C1 segment of cervical spinal cord (tissue), 14 donors: ENCODE measurements around the gene ALOX5.

Source experiments
- DNase-seq, 14 donors: peaks; one replicate each; lab custom pipeline; 2025; lab: John Stamatoyannopoulos, UW

Gene ALOX5

GRCh38 chr10:45443101-45444009, 69.3 kb downstream of the ALOX5 start:
- DNase-seq = no peak

- DNase-seq = no peak
Observed at GRCh38 chr10:45444022-45444421, 70.0 kb downstream of the ALOX5 start.

DNA sequence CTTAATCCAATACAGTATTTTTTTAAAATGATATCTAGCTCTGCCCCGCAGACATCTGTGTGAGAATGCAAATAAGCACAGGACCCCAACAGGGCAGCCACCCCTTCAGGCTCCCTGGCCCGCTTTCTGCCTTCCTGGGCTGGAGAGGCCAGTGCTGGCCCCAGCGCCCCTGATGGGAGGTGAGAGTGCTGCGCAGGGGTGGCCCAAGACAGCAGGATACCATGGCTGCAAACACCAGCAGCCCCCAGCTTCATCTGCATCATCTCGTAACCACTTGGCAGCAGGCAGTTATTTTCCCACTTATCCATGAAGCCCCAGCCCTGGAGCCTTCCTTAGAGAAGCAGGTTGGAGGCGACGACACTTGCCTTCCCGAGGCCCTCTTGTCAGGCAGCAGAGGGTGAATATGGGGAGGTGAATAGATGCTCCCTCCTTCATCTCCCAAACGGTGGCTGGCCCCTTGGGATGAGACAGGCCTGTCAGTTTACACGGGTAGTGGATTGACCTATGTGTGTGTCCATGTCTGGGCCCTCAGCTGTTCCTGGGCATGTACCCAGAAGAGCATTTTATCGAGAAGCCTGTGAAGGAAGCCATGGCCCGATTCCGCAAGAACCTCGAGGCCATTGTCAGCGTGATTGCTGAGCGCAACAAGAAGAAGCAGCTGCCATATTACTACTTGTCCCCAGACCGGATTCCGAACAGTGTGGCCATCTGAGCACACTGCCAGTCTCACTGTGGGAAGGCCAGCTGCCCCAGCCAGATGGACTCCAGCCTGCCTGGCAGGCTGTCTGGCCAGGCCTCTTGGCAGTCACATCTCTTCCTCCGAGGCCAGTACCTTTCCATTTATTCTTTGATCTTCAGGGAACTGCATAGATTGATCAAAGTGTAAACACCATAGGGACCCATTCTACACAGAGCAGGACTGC, 71.2 kb downstream of the ALOX5 start:
- DNase-seq = peak in 7 of 14 donors; percentile 14 to 98 (median 46)

DNA sequence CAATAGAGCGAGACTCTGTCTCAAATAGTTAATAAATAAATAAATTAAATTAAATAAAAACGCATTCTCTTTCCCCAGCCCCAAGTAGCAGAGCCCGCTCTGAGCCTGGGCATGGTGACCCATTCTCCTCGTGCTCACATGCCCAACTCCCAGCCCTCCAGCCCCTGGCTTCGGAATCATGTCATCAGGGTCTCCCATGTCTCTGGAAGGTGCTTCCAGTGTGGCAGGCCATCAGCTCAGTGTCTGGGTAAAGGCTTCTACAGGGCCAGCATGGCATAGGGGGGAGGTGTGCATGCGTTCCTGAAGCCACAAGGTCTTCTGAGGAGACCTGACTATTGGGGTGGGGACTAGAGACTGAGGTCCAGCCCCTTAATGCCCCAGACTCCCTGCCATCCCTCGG, 72.8 kb downstream of the ALOX5 start:
- no peak for DNase-seq

DNA sequence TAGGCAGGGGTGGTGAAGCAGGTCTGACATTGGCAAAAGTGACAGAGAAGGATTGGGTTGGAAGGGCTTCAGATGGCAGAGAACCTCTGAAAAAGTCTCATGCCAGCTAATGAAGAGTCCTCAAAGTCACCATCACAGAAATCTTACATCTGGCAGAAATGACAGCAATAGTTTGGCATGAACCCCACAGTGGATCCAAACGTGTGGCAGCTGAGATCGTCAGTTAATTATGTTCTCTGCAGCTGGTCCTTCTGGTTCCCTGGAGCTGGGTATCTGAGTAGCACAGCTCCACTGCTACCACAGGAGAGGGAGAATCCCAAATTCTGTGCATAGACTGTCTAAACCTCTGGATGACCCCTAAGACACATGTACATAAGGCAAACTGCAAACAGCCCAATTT, 73.4 kb downstream of the ALOX5 start:
- no peak for DNase-seq

GRCh38 chr10:45450866-45451265, 76.8 kb downstream of the ALOX5 start:
- no peak for DNase-seq

DNA sequence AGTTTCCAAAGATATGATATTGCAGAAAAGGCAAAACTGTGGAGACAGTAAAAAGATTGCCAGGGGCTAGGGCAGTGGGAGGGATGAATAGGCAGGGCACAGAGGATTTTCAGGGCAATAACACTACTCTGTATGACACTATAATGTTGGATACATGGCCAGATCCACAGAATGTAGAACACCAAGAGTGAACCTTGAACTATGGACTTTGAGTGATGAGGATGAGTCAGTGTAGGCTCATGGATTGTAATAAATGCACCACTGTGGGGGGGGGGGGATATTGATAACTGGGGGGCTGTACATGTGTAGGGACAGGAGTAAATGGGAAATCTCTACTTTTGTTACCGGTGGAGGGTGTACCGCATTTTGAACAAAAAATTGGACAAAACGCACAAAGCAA, 77.4 kb downstream of the ALOX5 start:
- no peak for DNase-seq

GRCh38 chr10:45452268-45452667, 78.3 kb downstream of the ALOX5 start:
- no peak for DNase-seq

GRCh38 chr10:45452743-45453452, 78.9 kb downstream of the ALOX5 start:
- DNase-seq = no peak

GRCh38 chr10:45453639-45454255, 79.7 kb downstream of the ALOX5 start:
- peak in 1 of 14 donors; percentile 61 for DNase-seq

DNA sequence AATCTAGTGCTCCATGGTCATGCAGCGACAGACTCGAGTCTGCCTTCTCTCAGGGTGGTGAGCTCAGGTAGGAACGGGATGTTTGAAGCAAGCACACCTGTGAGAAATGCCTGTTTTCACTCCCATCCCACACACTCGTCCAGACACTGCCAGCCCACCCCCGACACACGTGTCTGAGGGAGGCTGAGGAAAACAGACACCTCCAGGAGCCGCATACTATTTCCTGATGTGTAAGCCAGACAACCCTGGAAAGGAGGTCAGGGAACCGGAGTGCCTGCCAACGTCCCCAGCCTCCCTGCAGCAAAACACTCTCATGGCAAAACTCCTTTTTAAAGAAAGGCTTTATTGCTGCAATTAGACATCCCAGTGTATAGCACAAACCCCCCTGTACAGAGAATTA, 80.2 kb downstream of the ALOX5 start:
- peak in 1 of 14 donors; percentile 61 for DNase-seq

DNA sequence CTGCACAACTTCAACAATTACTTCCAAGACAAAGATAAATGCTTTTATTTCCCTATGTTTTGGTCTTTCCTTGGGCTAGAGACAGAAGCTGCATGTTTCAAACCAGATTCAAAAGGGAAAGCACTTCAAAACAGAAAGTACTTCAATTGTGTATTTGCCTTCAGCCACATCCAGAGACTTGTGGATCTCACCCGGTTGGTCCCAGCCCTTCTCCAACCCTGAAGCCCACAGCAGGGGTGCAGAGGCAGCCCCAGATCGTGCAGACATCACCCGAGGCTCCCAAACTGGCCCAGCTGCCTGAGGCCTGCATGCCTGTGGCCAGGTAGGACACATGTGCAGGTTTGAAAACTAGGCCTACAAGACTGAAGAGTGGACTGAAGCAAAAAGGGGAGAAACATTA, 80.8 kb downstream of the ALOX5 start:
- no peak for DNase-seq

DNA sequence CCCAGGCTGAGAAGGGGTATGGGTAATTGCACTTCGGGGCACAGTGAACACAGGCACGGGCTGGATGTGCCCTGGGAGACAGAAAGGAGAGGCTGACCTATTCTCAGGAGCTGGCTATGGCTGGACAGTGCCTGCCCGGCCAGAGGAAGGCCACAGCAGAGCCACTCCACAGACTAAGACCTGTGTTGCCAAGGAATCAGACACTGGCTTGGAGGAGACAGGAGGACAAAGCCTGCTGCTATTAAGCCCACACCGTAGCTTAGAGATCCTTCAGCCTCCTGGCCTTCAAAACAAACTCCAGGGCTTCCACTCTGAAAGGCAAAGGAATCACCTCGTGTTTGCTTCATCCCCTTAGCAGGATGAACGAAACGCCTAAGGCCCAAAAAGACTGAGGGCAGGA, 82.2 kb downstream of the ALOX5 start:
- peak in 1 of 14 donors; percentile 62 for DNase-seq

DNA sequence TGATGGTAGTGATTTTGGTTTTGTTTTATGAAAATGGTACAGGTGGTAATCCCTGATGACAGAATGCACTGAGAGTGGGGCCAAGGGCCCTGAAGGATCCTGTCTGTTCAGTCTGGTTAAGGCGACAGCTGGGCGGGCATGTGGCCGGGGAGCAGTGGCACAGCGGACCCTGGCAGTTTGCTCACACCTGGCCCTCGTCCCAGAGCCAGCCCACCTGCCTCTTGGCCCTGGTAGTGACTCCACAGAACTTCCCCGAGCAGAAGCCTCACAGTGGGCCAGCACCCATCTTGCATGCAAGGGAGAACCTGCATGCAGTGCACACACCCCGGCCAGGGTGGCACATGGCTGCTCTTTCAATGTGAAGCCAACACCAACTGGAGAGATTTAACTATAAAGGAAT, 82.8 kb downstream of the ALOX5 start:
- DNase-seq = peak in 1 of 14 donors; percentile 94

GRCh38 chr10:45457487-45457886, 83.5 kb downstream of the ALOX5 start:
- DNase-seq = no peak

DNA sequence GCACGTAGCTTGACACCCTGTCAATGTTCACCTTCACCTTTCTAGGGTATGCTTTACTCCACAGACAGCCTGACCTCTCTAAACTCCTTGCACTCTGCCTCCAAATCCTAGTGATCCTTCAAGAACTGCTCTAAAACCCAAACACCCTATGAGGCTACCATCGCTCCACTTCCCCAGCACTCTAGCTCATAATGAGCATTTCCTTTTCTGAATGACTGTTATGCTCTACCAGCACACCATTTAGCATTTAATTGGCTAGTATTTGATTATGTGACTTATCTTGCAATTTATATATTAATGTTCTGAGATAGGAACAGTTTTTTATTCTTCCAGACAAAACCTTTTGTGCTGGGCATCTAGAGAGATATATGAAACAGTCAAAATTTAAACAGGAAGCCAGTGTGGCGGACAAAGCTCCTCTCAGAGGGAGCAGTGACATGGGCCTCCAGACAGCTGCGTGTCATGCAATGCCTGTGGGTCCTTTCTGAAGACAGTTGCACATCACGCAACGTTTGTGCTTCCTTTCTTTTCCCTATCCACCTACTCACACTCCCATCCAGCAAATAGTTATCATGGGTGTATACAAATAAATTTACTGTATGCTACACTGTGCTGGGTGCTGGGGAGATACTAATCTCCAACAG, 86.3 kb downstream of the ALOX5 start:
- DNase-seq = no peak

- peak in 1 of 14 donors; percentile 20 for DNase-seq
Observed at GRCh38 chr10:45461034-45461433, 87.0 kb downstream of the ALOX5 start.

DNA sequence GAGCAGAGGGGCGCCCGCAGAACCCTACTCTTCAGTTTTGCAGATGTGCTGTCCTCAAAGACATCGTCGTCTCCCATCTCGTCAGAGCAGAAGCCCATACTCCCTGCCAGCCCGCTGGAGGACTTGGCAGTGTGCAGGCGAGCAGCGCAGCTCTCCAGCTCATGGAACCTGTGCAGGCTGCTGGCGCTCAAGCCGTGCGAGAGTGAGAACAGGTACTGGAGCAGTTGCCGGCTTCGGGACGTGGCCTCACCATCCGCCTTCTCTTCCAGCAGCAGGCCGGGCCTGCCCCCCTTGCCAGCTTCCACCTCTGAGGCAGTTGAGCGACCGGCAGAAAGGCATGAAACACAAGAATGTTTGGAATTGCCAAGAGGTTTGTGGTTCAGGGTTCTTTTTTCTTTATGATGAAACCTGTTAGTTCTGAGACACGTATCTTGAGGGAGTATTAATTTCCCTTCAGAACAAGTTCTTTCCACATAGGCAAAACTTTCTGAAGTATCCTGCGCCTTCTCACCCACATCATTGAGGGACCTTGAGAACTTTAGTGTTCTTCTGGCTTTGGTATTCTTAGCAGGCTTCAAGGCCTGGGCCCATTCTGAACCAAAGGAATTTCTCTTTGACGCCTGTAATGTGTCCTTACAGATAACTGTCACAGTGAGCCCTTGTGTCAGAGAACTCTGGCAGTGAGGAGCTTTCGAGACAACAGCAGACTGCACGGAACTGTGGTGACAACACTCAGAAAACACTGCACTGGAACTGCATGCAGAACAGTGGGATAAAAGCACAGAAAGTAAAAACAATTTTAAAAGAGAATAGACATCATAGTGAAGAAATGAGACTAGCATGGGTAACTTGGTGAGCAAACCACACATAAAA, 89.5 kb downstream of the ALOX5 start:
- peak in 1 of 14 donors; percentile 13 for DNase-seq

DNA sequence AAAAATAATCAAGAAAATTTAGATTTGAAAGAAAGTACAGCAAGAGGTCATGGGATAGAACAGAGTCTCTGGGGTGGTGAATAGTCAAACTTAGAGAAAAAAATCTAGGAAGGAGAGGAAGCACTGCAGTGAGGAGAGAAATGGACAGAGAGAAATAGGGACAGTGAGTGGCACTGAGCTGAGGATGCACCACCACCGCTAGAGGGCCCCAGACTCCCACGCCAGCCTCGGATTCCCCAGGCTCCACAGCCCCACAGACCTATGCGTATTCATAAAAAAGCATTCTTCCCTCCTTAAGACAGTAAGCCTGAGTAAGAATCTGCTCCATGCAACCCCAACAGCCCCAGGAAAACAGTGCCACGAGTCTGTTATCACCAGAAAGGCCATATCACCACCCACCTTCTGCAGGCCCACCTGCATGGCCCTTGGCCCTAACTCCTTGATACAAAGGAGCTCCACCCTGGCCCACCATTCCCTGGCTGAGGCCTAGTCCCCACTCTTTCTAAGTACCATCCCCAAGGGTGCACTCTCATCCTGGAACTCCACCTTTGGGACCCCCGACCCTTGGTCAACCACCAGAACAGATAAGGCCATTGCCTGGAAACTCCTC, 91.0 kb downstream of the ALOX5 start:
- DNase-seq = peak in 11 of 14 donors; percentile 29 to 82 (median 63)
